A673 (cell line): Measurements from ENCODE around the gene PIGX. TPM values are rescaled to one million over a fixed set of nuclear protein-coding genes. Genes with fewer than 3 reads are reported as not detected.

ENCODE experiments used
- BruUV-seq: library from RNA; stranded (reverse); fragments of 400-500 nt; replicated peaks from 2 replicates; lab custom pipeline; 2021; lab: Mats Ljungman, UMichigan
- CTCF ChIA-PET: fragments of 300-600 bp; sonication (Branson Sonifier 250); formaldehyde crosslinking; loops from one replicate; lab custom pipeline; 2022; ENCODE audit warnings: antibody characterized with exemption; lab: Charles Lee
- POLR2A ChIA-PET: fragments of 300-600 bp; sonication (Branson Sonifier 250); formaldehyde crosslinking; loops from one replicate; lab custom pipeline; 2022; ENCODE audit warnings: antibody characterized with exemption; ENCODE audit not compliant: low non-redundant PET; lab: Charles Lee
- DNase-seq: peaks from one replicate; pipeline ENCODE4 v3.0.0-alpha.2; 2015; ENCODE audit warnings: low spot score
- H3K27ac ChIP-seq: fragments of 200-600 bp; sonication (generic); 2 replicates; pipeline ENCODE4 v1.5.1; 2016; ENCODE audit warnings: mixed run types, low read depth, mild to moderate bottlenecking, mixed read lengths, antibody characterized with exemption, low read length; ENCODE audit not compliant: poor library complexity, severe bottlenecking
- H3K27me3 ChIP-seq: fragments of 200-600 bp; sonication (generic); replicated peaks from 2 replicates; pipeline ENCODE4 v1.6.1; 2017; ENCODE audit warnings: mixed run types, low read depth, mild to moderate bottlenecking, mixed read lengths, antibody characterized with exemption, low read length; ENCODE audit not compliant: insufficient read depth, poor library complexity
- H3K36me3 ChIP-seq: fragments of 200-600 bp; sonication (generic); 2 replicates; pipeline ENCODE4 v1.6.1; 2016; ENCODE audit warnings: mixed run types, mild to moderate bottlenecking, mixed read lengths, antibody characterized with exemption, low read length; ENCODE audit not compliant: insufficient read depth, poor library complexity, severe bottlenecking
- H3K4me1 ChIP-seq: fragments of 200-600 bp; sonication (generic); 2 replicates; pipeline ENCODE4 v1.6.1; 2017; ENCODE audit warnings: mixed run types, mild to moderate bottlenecking, mixed read lengths, antibody characterized with exemption, low read length; ENCODE audit not compliant: insufficient read depth, poor library complexity, severe bottlenecking
- H3K4me3 ChIP-seq: fragments of 200-600 bp; sonication (generic); 2 replicates; pipeline ENCODE4 v1.5.1; 2016; ENCODE audit warnings: low read depth, mixed run types, mild to moderate bottlenecking, mixed read lengths, low read length; ENCODE audit not compliant: poor library complexity, severe bottlenecking
- H3K9me3 ChIP-seq: fragments of 200-600 bp; sonication (generic); 2 replicates; pipeline ENCODE4 v1.6.1; 2016; ENCODE audit warnings: mixed run types, low read depth, mild to moderate bottlenecking, mixed read lengths, antibody characterized with exemption, low read length; ENCODE audit not compliant: poor library complexity, severe bottlenecking
- EZH2 ChIP-seq: fragments of 200-600 bp; sonication (generic); IDR thresholded peaks from 2 replicates; pipeline ENCODE4 v1.6.1; 2017; ENCODE audit warnings: borderline replicate concordance, low read depth, mild to moderate bottlenecking, mixed read lengths, antibody characterized with exemption, low read length; ENCODE audit not compliant: poor library complexity, severe bottlenecking
- intact Hi-C: fragments of 100-400 bp; cut with micrococcal nuclease; formaldehyde crosslinking; loops from one replicate; pipeline ENCODE4 v1.10.0; 2022; ENCODE audit not compliant: unreplicated experiment
- total RNA-seq: library from RNA; stranded (reverse); gene quantifications from 2 replicates; pipeline ENCODE4 v1.2.3, GENCODE V29; 2021
- TF ChIP-seq, protein P1 (sequence below): fragments of 300-800, 200-600 bp; sonication (generic); conservative IDR thresholded peaks from 2 replicates; pipeline ENCODE4 v1.5.1; 2017; ENCODE audit warnings: low read depth, mild to moderate bottlenecking, antibody characterized with exemption, low read length, moderate library complexity, mixed read lengths

Gene PIGX
- total RNA-seq, 1 experiment from 2014 or later = 59.1 TPM

GRCh38 chr3:196737655-196738054 is 25.5 kb downstream of the PIGX start:
- CTCF ChIA-PET = no interaction called here
- H3K4me3 ChIP-seq = no peak overlapping the region
- TF ChIP-seq, protein P1, sequence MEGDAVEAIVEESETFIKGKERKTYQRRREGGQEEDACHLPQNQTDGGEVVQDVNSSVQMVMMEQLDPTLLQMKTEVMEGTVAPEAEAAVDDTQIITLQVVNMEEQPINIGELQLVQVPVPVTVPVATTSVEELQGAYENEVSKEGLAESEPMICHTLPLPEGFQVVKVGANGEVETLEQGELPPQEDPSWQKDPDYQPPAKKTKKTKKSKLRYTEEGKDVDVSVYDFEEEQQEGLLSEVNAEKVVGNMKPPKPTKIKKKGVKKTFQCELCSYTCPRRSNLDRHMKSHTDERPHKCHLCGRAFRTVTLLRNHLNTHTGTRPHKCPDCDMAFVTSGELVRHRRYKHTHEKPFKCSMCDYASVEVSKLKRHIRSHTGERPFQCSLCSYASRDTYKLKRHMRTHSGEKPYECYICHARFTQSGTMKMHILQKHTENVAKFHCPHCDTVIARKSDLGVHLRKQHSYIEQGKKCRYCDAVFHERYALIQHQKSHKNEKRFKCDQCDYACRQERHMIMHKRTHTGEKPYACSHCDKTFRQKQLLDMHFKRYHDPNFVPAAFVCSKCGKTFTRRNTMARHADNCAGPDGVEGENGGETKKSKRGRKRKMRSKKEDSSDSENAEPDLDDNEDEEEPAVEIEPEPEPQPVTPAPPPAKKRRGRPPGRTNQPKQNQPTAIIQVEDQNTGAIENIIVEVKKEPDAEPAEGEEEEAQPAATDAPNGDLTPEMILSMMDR = no peak
- TF ChIP-seq EZH2 = no peak
- DNase-seq = no peak
- H3K27me3 ChIP-seq = no peaks in the 10 kb centered on the region
- no TSS peak for BruUV-seq
- POLR2A ChIA-PET = no interaction called here
- H3K36me3 ChIP-seq = peaks cover 13% of the 10 kb centered on the region
- peaks cover 9% of the 10 kb centered on the region for H3K4me1 ChIP-seq
- H3K27ac ChIP-seq = no peak overlapping the region
- H3K9me3 ChIP-seq = no peaks in the 10 kb centered on the region
- intact Hi-C loops = no loop called here

DNA sequence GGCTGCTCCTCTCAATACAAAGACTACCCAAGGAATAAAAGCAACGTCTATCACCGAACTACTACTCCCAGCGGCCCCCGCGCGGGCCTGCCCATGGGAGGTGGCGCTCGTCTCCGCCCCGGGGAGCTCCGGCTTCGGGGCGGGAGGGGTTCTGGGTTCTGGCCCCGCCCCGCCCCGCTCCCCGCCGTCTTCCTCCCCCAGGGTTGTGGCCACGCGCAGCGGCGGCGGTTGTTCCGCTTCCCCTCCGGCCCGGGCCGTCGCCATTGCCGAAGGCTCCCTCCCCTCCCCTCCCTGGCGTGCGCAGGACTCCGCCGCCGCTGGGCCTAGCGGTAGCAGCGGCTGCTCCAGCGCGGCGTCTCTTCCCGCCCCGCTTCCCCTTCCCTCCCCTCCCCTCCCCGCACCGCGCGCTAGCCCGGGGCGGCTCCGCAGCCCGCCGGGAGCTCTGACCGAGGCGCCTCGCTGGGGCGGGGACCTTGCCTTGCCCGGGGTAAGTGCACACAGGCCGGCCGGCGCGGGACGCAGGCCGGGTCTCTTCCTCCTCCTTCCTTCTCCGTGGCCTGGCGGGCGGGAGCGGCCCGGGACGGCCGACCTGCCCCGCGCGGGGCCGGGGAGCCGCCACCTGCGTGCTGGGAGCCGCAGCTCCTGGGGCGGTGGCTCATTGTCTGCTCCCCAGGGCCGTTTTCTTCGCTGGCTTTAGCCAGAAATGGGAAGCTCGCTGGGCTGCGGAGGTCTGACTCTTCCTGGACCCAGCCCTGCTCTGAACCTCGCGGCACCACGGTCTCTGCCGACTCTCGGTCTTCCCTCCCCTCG is 27.7 kb downstream of the PIGX start, which contains the start of gene PAK2:
Gene PAK2, plus strand, starts transcription at position 187 of the 810 bp plus-strand sequence. CDS start 42,790 bp downstream, outside the sequence.
- BruUV-seq = no TSS peak
- CTCF ChIA-PET = interaction anchor here (0.5 to 0.6 kb wide), 2 partner anchors 36 to 108 kb away, joined by 3 to 5 read pairs; no protein-coding TSS in a partner anchor
- H3K4me1 ChIP-seq = peaks cover 9% of the 10 kb centered on the region
- DNase-seq = peak; percentile 96
- intact Hi-C loops = no loop called here
- H3K27ac ChIP-seq = peak within 1 kb of the TSS; percentile 97
- H3K9me3 ChIP-seq = no peaks in the 10 kb centered on the region
- H3K4me3 ChIP-seq = peak within 1 kb of the TSS; percentile 95
- H3K27me3 ChIP-seq = no peaks in the 10 kb centered on the region
- POLR2A ChIA-PET = interaction anchor here (0.6 to 1.2 kb wide), 6 partner anchors 10 to 1923 kb away, joined by 3 to 4 read pairs (median 3); no protein-coding TSS in a partner anchor
- no peaks in the 10 kb centered on the region for H3K36me3 ChIP-seq
- TF ChIP-seq, protein P1 = no peak
- TF ChIP-seq EZH2 = no peak

GRCh38 chr3:196740481-196741248 is 28.5 kb downstream of the PIGX start:
- intact Hi-C loops = no loop called here
- peak overlapping the region; percentile 97 for H3K27ac ChIP-seq
- H3K27me3 ChIP-seq = no peaks in the 10 kb centered on the region
- POLR2A ChIA-PET = interaction anchor here (0.6 to 1.2 kb wide), 3 partner anchors 45 to 756 kb away, joined by 3 read pairs; no protein-coding TSS in a partner anchor
- BruUV-seq = no TSS peak
- H3K36me3 ChIP-seq = no peaks in the 10 kb centered on the region
- peaks cover 9% of the 10 kb centered on the region for H3K4me1 ChIP-seq
- no peaks in the 10 kb centered on the region for H3K9me3 ChIP-seq
- TF ChIP-seq, protein P1 = no peak
- TF ChIP-seq EZH2 = no peak
- DNase-seq = peak; percentile 61
- H3K4me3 ChIP-seq = peak overlapping the region; percentile 95
- CTCF ChIA-PET = no interaction called here
